Gastroesophageal sphincter (tissue), 3 donors: Measurements from ENCODE around the gene TMEM151A.

ENCODE experiments used
- EP300 ChIP-seq: sonication (generic); formaldehyde crosslinking; IDR thresholded peaks from one replicate; pipeline ENCODE4 v1.6.1; 2017; ENCODE audit warnings: antibody characterized with exemption, mild to moderate bottlenecking
- POLR2A ChIP-seq, 2 donors: fragments of 450-650 bp; IDR thresholded peaks; one replicate each; pipeline ENCODE4 v1.6.1; 2017; ENCODE audit warnings: antibody characterized with exemption in 2 of 2, mild to moderate bottlenecking in 2 of 2, moderate library complexity in 1 of 2
- POLR2AphosphoS5 ChIP-seq: sonication (generic); formaldehyde crosslinking; IDR thresholded peaks from one replicate; pipeline ENCODE4 v1.6.1; 2017; ENCODE audit warnings: antibody characterized with exemption
- TF ChIP-seq, protein P1 (sequence below), 4 experiments: fragments of 200-600 bp in 2 of 4; fragments of 450-650 bp in 2 of 4; sonication (generic) in 1 of 4; IDR thresholded peaks; one replicate each; pipeline ENCODE4 v1.5.1; 2017 to 2019; ENCODE audit warnings: antibody characterized with exemption in 4 of 4, mild to moderate bottlenecking in 2 of 4, moderate library complexity in 2 of 4

DNA sequence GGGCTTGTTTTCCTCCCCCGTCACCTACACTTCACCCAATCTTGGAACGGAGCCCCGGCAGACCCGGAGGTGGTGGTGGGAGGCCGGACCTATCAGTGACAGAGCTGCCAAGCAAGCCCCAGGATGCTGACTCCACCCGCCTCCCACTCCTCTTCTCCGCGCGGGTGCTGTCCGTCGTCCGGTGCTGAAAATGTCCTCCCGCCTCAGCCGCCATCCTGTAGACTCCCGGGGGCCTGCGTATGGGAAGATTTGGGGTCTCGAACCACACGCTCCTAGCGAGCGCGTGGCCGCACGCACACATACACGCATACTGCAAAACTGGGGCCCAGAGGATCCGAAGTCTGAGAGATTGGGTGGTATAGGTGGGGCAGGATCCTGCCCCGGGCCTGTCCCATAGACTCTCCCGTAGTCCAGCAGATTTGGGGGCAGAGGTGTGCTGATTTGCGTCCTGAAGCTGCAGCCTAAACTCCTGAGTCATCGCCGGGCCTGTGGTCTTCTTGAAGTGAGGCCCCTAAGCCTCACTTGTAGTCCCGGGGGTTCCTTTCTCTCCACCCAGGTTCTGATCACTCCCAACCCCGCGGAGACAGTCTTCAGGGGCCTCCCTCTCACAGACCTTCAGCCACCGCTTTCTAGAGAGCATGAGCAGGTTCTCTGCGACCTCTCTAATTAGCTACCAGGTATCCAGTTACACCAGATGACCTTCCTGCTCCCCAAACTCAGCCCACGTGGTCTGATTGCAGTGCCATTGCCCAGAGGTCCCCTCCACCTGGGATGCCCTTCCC lies 2.0 kb upstream of the TMEM151A start:
- TF ChIP-seq, protein P1, sequence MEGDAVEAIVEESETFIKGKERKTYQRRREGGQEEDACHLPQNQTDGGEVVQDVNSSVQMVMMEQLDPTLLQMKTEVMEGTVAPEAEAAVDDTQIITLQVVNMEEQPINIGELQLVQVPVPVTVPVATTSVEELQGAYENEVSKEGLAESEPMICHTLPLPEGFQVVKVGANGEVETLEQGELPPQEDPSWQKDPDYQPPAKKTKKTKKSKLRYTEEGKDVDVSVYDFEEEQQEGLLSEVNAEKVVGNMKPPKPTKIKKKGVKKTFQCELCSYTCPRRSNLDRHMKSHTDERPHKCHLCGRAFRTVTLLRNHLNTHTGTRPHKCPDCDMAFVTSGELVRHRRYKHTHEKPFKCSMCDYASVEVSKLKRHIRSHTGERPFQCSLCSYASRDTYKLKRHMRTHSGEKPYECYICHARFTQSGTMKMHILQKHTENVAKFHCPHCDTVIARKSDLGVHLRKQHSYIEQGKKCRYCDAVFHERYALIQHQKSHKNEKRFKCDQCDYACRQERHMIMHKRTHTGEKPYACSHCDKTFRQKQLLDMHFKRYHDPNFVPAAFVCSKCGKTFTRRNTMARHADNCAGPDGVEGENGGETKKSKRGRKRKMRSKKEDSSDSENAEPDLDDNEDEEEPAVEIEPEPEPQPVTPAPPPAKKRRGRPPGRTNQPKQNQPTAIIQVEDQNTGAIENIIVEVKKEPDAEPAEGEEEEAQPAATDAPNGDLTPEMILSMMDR (IDR thresholded peaks at IDR 0.05): no peak
- TF ChIP-seq EP300 (no peak), POLR2A (IDR thresholded peaks at IDR 0.05) (no peak), POLR2AphosphoS5 (no peak)
